C4-2B (cell line): Measurements from ENCODE around the gene KIAA0825.
"Not testable (repeated sequence)": the region's sequence is repeated elsewhere in the genome, so short reads cannot be mapped to it uniquely, and the experiment has no call there.

Experiments
- CTCF ChIP-seq: fragments of 450-650 bp; conservative IDR thresholded peaks from 2 replicates; pipeline ENCODE4 v1.5.1; 2017; ENCODE audit warnings: mild to moderate bottlenecking
- ZFX ChIP-seq: fragments of 450-650 bp; IDR thresholded peaks from 2 replicates; pipeline ENCODE4 v1.6.1; 2017

GRCh38 chr5:94171070-94171469 lies 447.3 kb downstream of the KIAA0825 start:
- not testable (repeated sequence) for TF ChIP-seq CTCF, ZFX
